GM23248 (cell line): ENCODE data around the gene TPRG1. TPM values are rescaled to one million over a fixed set of nuclear protein-coding genes. Genes with fewer than 3 reads are reported as not detected.

ENCODE experiments used
- DNase-seq: peaks from one replicate; pipeline ENCODE4 v3.0.0-alpha.2; 2015
- H2AFZ ChIP-seq: fragments of 200-600 bp; sonication (generic); 2 replicates; pipeline ENCODE4 v1.6.1; 2016; ENCODE audit warnings: antibody characterized with exemption
- H3F3A ChIP-seq: fragments of 200-600 bp; sonication (generic); 2 replicates; pipeline ENCODE4 v1.6.1; 2016; ENCODE audit warnings: mild to moderate bottlenecking, antibody characterized with exemption, mixed run types; ENCODE audit not compliant: insufficient read depth
- H3K27ac ChIP-seq: fragments of 200-600 bp; sonication (generic); 2 replicates; pipeline ENCODE4 v1.5.1; 2016; ENCODE audit warnings: mild to moderate bottlenecking
- H3K27me3 ChIP-seq: fragments of 200-600 bp; sonication (generic); replicated peaks from 2 replicates; pipeline ENCODE4 v1.6.1; 2016; ENCODE audit warnings: mild to moderate bottlenecking; ENCODE audit not compliant: insufficient read depth
- H3K36me3 ChIP-seq: fragments of 200-600 bp; sonication (generic); 2 replicates; pipeline ENCODE4 v1.6.1; 2016; ENCODE audit warnings: low read depth, mild to moderate bottlenecking
- H3K4me1 ChIP-seq: fragments of 200-600 bp; sonication (generic); 2 replicates; pipeline ENCODE4 v1.6.1; 2016; ENCODE audit warnings: mild to moderate bottlenecking; ENCODE audit not compliant: insufficient read depth
- H3K4me2 ChIP-seq: fragments of 200-600 bp; sonication (generic); one replicate; pipeline ENCODE4 v1.6.1; 2016; ENCODE audit warnings: mild to moderate bottlenecking; ENCODE audit not compliant: unreplicated experiment
- H3K4me3 ChIP-seq: fragments of 200-600 bp; sonication (generic); 2 replicates; pipeline ENCODE4 v1.5.1; 2016; ENCODE audit warnings: mild to moderate bottlenecking
- H3K79me2 ChIP-seq: fragments of 200-600 bp; sonication (generic); 2 replicates; pipeline ENCODE4 v1.6.1; 2016; ENCODE audit warnings: mild to moderate bottlenecking; ENCODE audit not compliant: insufficient read depth
- H3K9ac ChIP-seq: fragments of 200-600 bp; sonication (generic); 2 replicates; pipeline ENCODE4 v1.6.1; 2016; ENCODE audit warnings: mild to moderate bottlenecking
- H3K9me2 ChIP-seq: fragments of 200-600 bp; sonication (generic); 2 replicates; pipeline ENCODE4 v1.6.1; 2016; ENCODE audit warnings: mixed run types, mild to moderate bottlenecking, moderate library complexity; ENCODE audit not compliant: insufficient read depth
- H3K9me3 ChIP-seq: fragments of 200-600 bp; sonication (generic); one replicate; pipeline ENCODE4 v1.6.1; 2017; ENCODE audit warnings: low read depth
- H4K20me1 ChIP-seq: fragments of 200-600 bp; sonication (generic); 2 replicates; pipeline ENCODE4 v1.6.0; 2016; ENCODE audit not compliant: insufficient read depth
- EZH2 ChIP-seq: fragments of 200-600 bp; sonication (generic); IDR thresholded peaks from 2 replicates; pipeline ENCODE4 v1.6.1; 2018; ENCODE audit warnings: antibody characterized with exemption, mild to moderate bottlenecking; ENCODE audit not compliant: insufficient read depth, poor library complexity, severe bottlenecking
- EZH2phosphoT487 ChIP-seq: fragments of 200-600 bp; sonication (generic); IDR thresholded peaks from 2 replicates; pipeline ENCODE4 v1.6.1; 2018; ENCODE audit warnings: antibody characterized with exemption, moderate library complexity, mild to moderate bottlenecking, low read depth; ENCODE audit not compliant: insufficient read depth
- WGBS, 2 experiments: methylation state at CpG; one replicate each; pipeline ENCODE4 v1.1.6; 2015 to 2017; ENCODE audit warnings: low lambda C conversion rate in 2 of 2, low coverage in 1 of 2; ENCODE audit errors: missing lambda C conversion rate in 2 of 2; 5-methylcytosine and 5-hydroxymethylcytosine counted together
- in situ Hi-C: fragments of 300-500 bp; cut with MboI; formaldehyde crosslinking; loops from 2 replicates; pipeline ENCODE4 v1.15.0; 2020
- polyA plus RNA-seq: library from polyadenylated mRNA; unstranded; fragments of >200 nt; fragmentation: Nextera tagmentation; extraction: Ambion mirVana; gene quantifications from 2 replicates; pipeline ENCODE4 v1.2.1, GENCODE V29; 2016
- total RNA-seq: library from RNA; depleted of rRNA; stranded (reverse); fragments of >200 nt; shearing (Covaris generic); gene quantifications from 2 replicates; pipeline ENCODE4 v1.2.3, GENCODE V29; 2014

The TPRG1 gene
- total and polyA plus RNA-seq, 2 experiments from 2014 or later: not detected

- Histone ChIP-seq H3K27me3 (no peaks in the 10 kb centered on the region), H4K20me1 (no peaks in the 10 kb centered on the region)
Observed at GRCh38 chr3:189227249-189227648, 55.5 kb downstream of the TPRG1 start.

GRCh38 chr3:189229196-189229828 is 57.5 kb downstream of the TPRG1 start:
- TF ChIP-seq EZH2 (no peak), EZH2phosphoT487 (no peak)
- Histone ChIP-seq H3K9me2 (no peaks in the 10 kb centered on the region), H3F3A (no peaks in the 10 kb centered on the region), H3K27me3 (no peaks in the 10 kb centered on the region), H3K36me3 (no peaks in the 10 kb centered on the region), H3K27ac (no peak overlapping the region), H3K4me2 (no peak overlapping the region), H3K79me2 (no peaks in the 10 kb centered on the region), H3K4me1 (peaks cover 6% of the 10 kb centered on the region; the same call in 1 of the 2 replicates), H2AFZ (no peak overlapping the region), H3K9me3 (no peaks in the 10 kb centered on the region), H3K9ac (no peak overlapping the region), H3K4me3 (no peak overlapping the region), H4K20me1 (no peaks in the 10 kb centered on the region)
- 86 to 89% methylated on average over 5 of the region's 5 CpGs for WGBS, 2 experiments
- in situ Hi-C loops: no loop called here
- DNase-seq: no peak

More at GRCh38 chr3:189227249-189227648, 55.5 kb downstream of the TPRG1 start:
- in situ Hi-C loops: no loop called here
- Histone ChIP-seq H2AFZ (no peak overlapping the region), H3K4me2 (no peak overlapping the region), H3K4me1 (no peaks in the 10 kb centered on the region), H3K9me3 (no peaks in the 10 kb centered on the region), H3K9ac (no peak overlapping the region), H3K4me3 (no peak overlapping the region), H3K27ac (no peak overlapping the region), H3F3A (no peaks in the 10 kb centered on the region), H3K36me3 (no peaks in the 10 kb centered on the region), H3K79me2 (no peaks in the 10 kb centered on the region), H3K9me2 (no peaks in the 10 kb centered on the region)
- no peak for TF ChIP-seq EZH2
- no peak for TF ChIP-seq EZH2phosphoT487
- 88 to 96% methylated on average over 3 of the region's 3 CpGs for WGBS, 2 experiments
- no peak for DNase-seq

DNA sequence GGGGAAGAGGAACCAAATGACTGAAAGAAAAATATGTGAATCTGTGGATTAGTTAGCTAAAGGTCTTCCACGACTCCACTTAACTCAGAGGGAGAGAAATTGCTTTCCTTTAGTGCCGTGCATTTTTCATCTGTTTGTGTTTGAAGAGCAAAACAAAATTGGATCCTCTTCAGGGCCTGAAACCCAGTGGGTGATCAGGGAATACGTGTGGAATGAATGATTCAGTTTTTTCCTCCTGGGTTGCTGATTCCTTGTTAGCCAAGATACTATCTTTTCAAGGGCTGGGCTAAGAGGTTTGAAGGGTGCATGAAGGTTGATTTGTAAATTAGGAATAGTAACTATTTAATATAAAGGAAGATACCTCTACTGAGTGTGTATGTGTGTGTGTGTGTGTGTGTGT is 61.0 kb downstream of the TPRG1 start:
- in situ Hi-C loops: no loop called here
- WGBS, 2 experiments: 25 to 31% methylated on average over 3 of the region's 3 CpGs
- Histone ChIP-seq H2AFZ (peak overlapping the region; percentile 35; the same call in 1 of the 2 replicates), H3F3A (no peaks in the 10 kb centered on the region), H3K9me3 (no peaks in the 10 kb centered on the region), H4K20me1 (no peaks in the 10 kb centered on the region), H3K27ac (no peak overlapping the region), H3K9ac (no peak overlapping the region), H3K79me2 (no peaks in the 10 kb centered on the region), H3K27me3 (no peaks in the 10 kb centered on the region), H3K4me3 (no peak overlapping the region), H3K36me3 (no peaks in the 10 kb centered on the region), H3K4me1 (peaks cover 18% of the 10 kb centered on the region; the same call in 1 of the 2 replicates), H3K9me2 (no peaks in the 10 kb centered on the region), H3K4me2 (peak overlapping the region; percentile 8)
- peak; percentile 25 for DNase-seq
- TF ChIP-seq EZH2 (no peak), EZH2phosphoT487 (no peak)

- Histone ChIP-seq H3K36me3 (no peaks in the 10 kb centered on the region), H3K4me2 (peak overlapping the region; percentile 8), H3K9me3 (no peaks in the 10 kb centered on the region), H3K4me3 (no peak overlapping the region), H3K27ac (no peak overlapping the region), H2AFZ (peak overlapping the region; percentile 35; the same call in 1 of the 2 replicates), H4K20me1 (no peaks in the 10 kb centered on the region), H3K9ac (no peak overlapping the region), H3K4me1 (peaks cover 18% of the 10 kb centered on the region; the same call in 1 of the 2 replicates), H3K27me3 (no peaks in the 10 kb centered on the region), H3K9me2 (no peaks in the 10 kb centered on the region), H3F3A (no peaks in the 10 kb centered on the region), H3K79me2 (no peaks in the 10 kb centered on the region)
- in situ Hi-C loops: no loop called here
- 28 to 38% methylated on average over 5 of the region's 5 CpGs for WGBS, 2 experiments
- TF ChIP-seq EZH2 (no peak), EZH2phosphoT487 (no peak)
- DNase-seq: peak; percentile 85
Observed at GRCh38 chr3:189233225-189233858, 61.6 kb downstream of the TPRG1 start.
